Measurements from ENCODE around the gene ANKRD55. TPM values are rescaled to one million over a fixed set of nuclear protein-coding genes. Genes with fewer than 3 reads are reported as not detected.
A peak's percentile ranks its signal among the peaks of the same experiment; 100 is the strongest.
"Not testable (repeated sequence)": the region's sequence is repeated elsewhere in the genome, so short reads cannot be mapped to it uniquely, and the experiment has no call there.

The ANKRD55 gene
- 1.5 TPM for polyA plus RNA-seq

- no peaks in the 10 kb centered on the region for H3K36me3 Mint-ChIP-seq
- peaks cover 2% of the 10 kb centered on the region for H3K27me3 Mint-ChIP-seq
- H3K4me1 Mint-ChIP-seq: no peaks in the 10 kb centered on the region
- no peak within 1 kb of the TSS for H3K27ac Mint-ChIP-seq
- no peaks in the 10 kb centered on the region for H3K9me3 Mint-ChIP-seq
- no peak within 1 kb of the TSS for H3K4me3 Mint-ChIP-seq
Measured at GRCh38 chr5:56233230-56233629, at the start of gene ANKRD55. ANKRD55 (minus strand) TSS chr5:56233330; CDS start chr5:56232913, 417 bp downstream.

DNA sequence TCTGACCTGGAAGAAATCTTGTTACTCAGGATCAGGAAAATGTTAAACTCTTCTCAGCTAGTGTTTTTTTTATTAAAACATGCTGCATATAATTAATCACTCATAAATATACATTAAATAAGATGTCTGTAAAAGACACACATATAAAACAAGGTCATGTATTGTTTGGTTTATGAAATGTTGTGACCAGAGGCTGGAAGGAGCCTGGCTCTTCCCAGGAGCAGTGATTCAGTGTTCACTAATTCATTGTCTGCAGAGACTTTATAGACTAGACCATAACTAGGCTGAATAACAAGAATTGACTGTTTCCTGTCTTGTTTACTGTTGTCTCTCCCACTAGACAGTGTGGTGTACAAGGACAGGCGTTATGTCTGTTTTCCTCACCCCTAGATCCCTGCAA, 49.1 kb upstream of the ANKRD55 start:
- Mint-ChIP-seq H3K27me3 (no peaks in the 10 kb centered on the region), H3K4me3 (no peak overlapping the region), H3K9me3 (no peaks in the 10 kb centered on the region), H3K27ac (no peak overlapping the region), H3K36me3 (no peaks in the 10 kb centered on the region), H3K4me1 (peaks cover 0 to 2% (median 1%) of the 10 kb centered on the region in 3 donors)

- no peak overlapping the region for H3K27ac Mint-ChIP-seq
- no peaks in the 10 kb centered on the region for H3K36me3 Mint-ChIP-seq
- H3K4me1 Mint-ChIP-seq: peaks cover 0 to 2% (median 1%) of the 10 kb centered on the region in 3 donors
- H3K27me3 Mint-ChIP-seq: no peaks in the 10 kb centered on the region
- no peaks in the 10 kb centered on the region for H3K9me3 Mint-ChIP-seq
- no peak overlapping the region for H3K4me3 Mint-ChIP-seq
Measured at GRCh38 chr5:56281489-56282165, 48.5 kb upstream of the ANKRD55 start.

DNA sequence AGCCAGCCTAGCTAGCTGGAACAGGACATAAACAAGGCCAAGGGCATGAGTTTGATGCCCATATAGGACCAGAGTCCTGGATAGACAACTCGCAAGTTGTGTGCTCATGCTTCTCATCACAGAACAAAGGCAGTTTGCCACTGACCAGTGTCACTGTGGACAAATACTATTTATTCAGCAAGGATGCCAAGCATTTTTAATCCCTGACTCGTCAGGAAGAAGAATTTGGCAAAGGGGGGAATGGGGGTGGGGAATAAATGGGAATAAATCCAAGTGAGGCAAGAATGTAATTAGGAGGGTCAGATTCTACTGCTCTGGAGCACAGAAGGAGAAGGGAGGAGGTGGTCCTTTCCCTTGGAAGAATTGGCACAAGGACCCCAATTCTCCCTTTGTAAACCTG, 46.8 kb upstream of the ANKRD55 start:
- H3K27ac Mint-ChIP-seq: no peak overlapping the region
- no peaks in the 10 kb centered on the region for H3K27me3 Mint-ChIP-seq
- H3K4me1 Mint-ChIP-seq: peaks cover 0 to 2% (median 1%) of the 10 kb centered on the region in 3 donors
- no peaks in the 10 kb centered on the region for H3K9me3 Mint-ChIP-seq
- no peak overlapping the region for H3K4me3 Mint-ChIP-seq
- H3K36me3 Mint-ChIP-seq: no peaks in the 10 kb centered on the region

- Mint-ChIP-seq H3K4me3 (no peak overlapping the region), H3K36me3 (no peaks in the 10 kb centered on the region), H3K27me3 (no peaks in the 10 kb centered on the region), H3K4me1 (peaks cover 0 to 2% (median 1%) of the 10 kb centered on the region in 3 donors), H3K27ac (no peak overlapping the region), H3K9me3 (no peaks in the 10 kb centered on the region)
Measured at GRCh38 chr5:56279291-56279690, 46.2 kb upstream of the ANKRD55 start.

DNA sequence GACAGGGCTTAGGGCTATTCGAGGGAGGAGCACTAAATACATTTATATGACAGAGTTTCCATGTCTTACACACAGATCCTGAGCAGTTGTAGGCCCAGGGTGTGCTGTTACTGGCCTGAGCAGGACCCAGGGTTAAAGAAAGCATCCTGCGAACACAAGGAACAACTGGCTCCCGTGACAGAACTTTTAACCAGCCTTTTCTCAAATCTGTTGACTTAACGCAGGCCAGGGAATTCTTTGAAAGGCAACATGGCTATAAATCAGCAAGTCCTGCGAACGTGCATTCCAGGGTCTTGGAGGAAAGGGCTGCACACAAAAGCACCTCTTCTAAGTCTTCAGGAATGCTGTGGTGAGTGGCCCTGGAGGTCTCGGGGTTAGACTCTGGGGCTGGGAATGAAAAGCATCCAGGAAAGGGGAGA, 45.2 kb upstream of the ANKRD55 start:
- Mint-ChIP-seq H3K4me1 (peaks cover 0 to 2% (median 1%) of the 10 kb centered on the region in 3 donors), H3K27ac (peak overlapping the region in 1 of 3 donors; percentile 33), H3K27me3 (no peaks in the 10 kb centered on the region), H3K4me3 (no peak overlapping the region), H3K36me3 (no peaks in the 10 kb centered on the region), H3K9me3 (no peaks in the 10 kb centered on the region)

- no peaks in the 10 kb centered on the region for H3K36me3 Mint-ChIP-seq
- no peak overlapping the region for H3K4me3 Mint-ChIP-seq
- H3K27me3 Mint-ChIP-seq: no peaks in the 10 kb centered on the region
- H3K27ac Mint-ChIP-seq: peak overlapping the region in 1 of 3 donors; percentile 33
- peaks cover 0 to 2% (median 1%) of the 10 kb centered on the region in 3 donors for H3K4me1 Mint-ChIP-seq
- no peaks in the 10 kb centered on the region for H3K9me3 Mint-ChIP-seq
Measured at GRCh38 chr5:56277573-56277972, 44.4 kb upstream of the ANKRD55 start.

- Mint-ChIP-seq H3K4me3 (no peak overlapping the region), H3K27me3 (peaks cover 1% of the 10 kb centered on the region), H3K4me1 (peaks cover 16 to 25% (median 19%) of the 10 kb centered on the region in 3 donors), H3K9me3 (no peaks in the 10 kb centered on the region), H3K36me3 (no peaks in the 10 kb centered on the region), H3K27ac (no peak overlapping the region)
Measured at GRCh38 chr5:56273376-56273955, 40.3 kb upstream of the ANKRD55 start.

- Mint-ChIP-seq H3K4me1 (peaks cover 16 to 25% (median 19%) of the 10 kb centered on the region in 3 donors), H3K4me3 (no peak overlapping the region), H3K36me3 (no peaks in the 10 kb centered on the region), H3K27me3 (peaks cover 1% of the 10 kb centered on the region), H3K9me3 (no peaks in the 10 kb centered on the region), H3K27ac (no peak overlapping the region)
Measured at GRCh38 chr5:56272765-56273164, 39.6 kb upstream of the ANKRD55 start.

GRCh38 chr5:56270568-56271392, 37.6 kb upstream of the ANKRD55 start:
- peak overlapping the region; percentile 5 to 88 (median 57) for H3K27ac Mint-ChIP-seq
- no peaks in the 10 kb centered on the region for H3K9me3 Mint-ChIP-seq
- H3K4me3 Mint-ChIP-seq: peak overlapping the region in 3 of 4 donors; percentile 42 to 90 (median 63)
- H3K27me3 Mint-ChIP-seq: peaks cover 1% of the 10 kb centered on the region
- peaks cover 16 to 22% (median 19%) of the 10 kb centered on the region in 3 donors for H3K4me1 Mint-ChIP-seq
- H3K36me3 Mint-ChIP-seq: no peaks in the 10 kb centered on the region

GRCh38 chr5:56270058-56270457, 36.9 kb upstream of the ANKRD55 start:
- peak overlapping the region in 1 of 4 donors; percentile 63 for H3K4me3 Mint-ChIP-seq
- H3K27me3 Mint-ChIP-seq: peaks cover 1% of the 10 kb centered on the region
- peak overlapping the region in 2 of 3 donors; percentile 5 to 88 for H3K27ac Mint-ChIP-seq
- H3K4me1 Mint-ChIP-seq: peaks cover 16 to 22% (median 19%) of the 10 kb centered on the region in 3 donors
- no peaks in the 10 kb centered on the region for H3K36me3 Mint-ChIP-seq
- no peaks in the 10 kb centered on the region for H3K9me3 Mint-ChIP-seq

- Mint-ChIP-seq H3K27me3 (peaks cover 1% of the 10 kb centered on the region), H3K4me1 (peaks cover 17 to 24% (median 19%) of the 10 kb centered on the region in 3 donors), H3K36me3 (no peaks in the 10 kb centered on the region), H3K27ac (peak overlapping the region in 2 of 3 donors; percentile 40 to 88), H3K9me3 (no peaks in the 10 kb centered on the region), H3K4me3 (no peak overlapping the region)
Measured at GRCh38 chr5:56269216-56269927, 36.2 kb upstream of the ANKRD55 start.

DNA sequence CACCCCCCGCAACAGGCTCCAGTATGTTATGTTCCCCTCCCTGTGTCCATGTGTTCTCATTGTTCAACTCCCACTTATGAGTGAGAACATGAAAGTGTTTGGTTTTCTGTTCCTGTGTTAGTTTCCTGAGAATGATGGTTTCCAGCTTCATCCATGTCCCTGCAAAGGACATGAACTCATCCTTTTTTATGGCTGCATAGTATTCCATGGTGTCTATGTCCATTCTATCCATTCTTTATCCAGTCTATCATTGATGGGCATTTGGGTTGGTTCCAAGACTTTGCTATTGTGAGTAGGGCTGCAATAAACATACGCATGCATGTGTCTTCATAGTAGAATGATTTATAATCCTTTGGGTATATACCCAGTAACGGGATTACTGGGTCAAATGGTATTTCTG, 35.6 kb upstream of the ANKRD55 start:
- peaks cover 17 to 24% (median 19%) of the 10 kb centered on the region in 3 donors for H3K4me1 Mint-ChIP-seq
- not testable (repeated sequence) for H3K4me3 Mint-ChIP-seq, H3K27me3 Mint-ChIP-seq, H3K9me3 Mint-ChIP-seq, H3K27ac Mint-ChIP-seq, H3K36me3 Mint-ChIP-seq

- H3K9me3 Mint-ChIP-seq: no peaks in the 10 kb centered on the region
- no peaks in the 10 kb centered on the region for H3K36me3 Mint-ChIP-seq
- peaks cover 17 to 24% (median 19%) of the 10 kb centered on the region in 3 donors for H3K4me1 Mint-ChIP-seq
- no peak overlapping the region for H3K4me3 Mint-ChIP-seq
- H3K27me3 Mint-ChIP-seq: peaks cover 1% of the 10 kb centered on the region
- H3K27ac Mint-ChIP-seq: no peak overlapping the region
Measured at GRCh38 chr5:56267856-56268255, 34.7 kb upstream of the ANKRD55 start.
